HepG2 (cell line): Measurements from ENCODE around the gene HOXA4. TPM values are rescaled to one million over a fixed set of nuclear protein-coding genes. Genes with fewer than 3 reads are reported as not detected.

Experiments used
- ATAC-seq: fragments of 200-7000 bp; cut with Tn5 transposase; 3 replicates; pipeline ENCODE4 v1.9.1; 2020; ENCODE audit warnings: mild to moderate bottlenecking, moderate library complexity
- BruUV-seq: library from RNA; stranded (reverse); fragments of 400-500 nt; replicated peaks from 2 replicates; lab custom pipeline; 2021; lab: Mats Ljungman, UMichigan
- CTCF ChIA-PET: fragments of 300-600 bp; formaldehyde crosslinking; extraction: SDS; loops from one replicate; lab custom pipeline; 2021; ENCODE audit warnings: low total read pairs, inconsistent platforms, low intra/inter-chr PET ratio; lab: Yijun Ruan, JAX
- POLR2A ChIA-PET: fragments of 350-600 bp; sonication (Branson Sonifier 250); formaldehyde crosslinking; loops from one replicate; lab custom pipeline; 2020; ENCODE audit warnings: antibody characterized with exemption, inconsistent platforms; lab: Yijun Ruan, JAX
- DNase-seq: peaks from one replicate; pipeline ENCODE4 v3.0.0-alpha.2; 2015; ENCODE audit warnings: low spot score
- FAIRE-seq: peaks from 3 replicates; lab custom pipeline; 2011; peaks lifted over from hg19 to GRCh38; lab: Jason Lieb, UNC
- H2AFZ ChIP-seq: one replicate; pipeline ENCODE4 v1.6.1; 2011; ENCODE audit warnings: low read length, inconsistent platforms
- H3K27ac ChIP-seq: fragments of 300-600 bp; 3 replicates; pipeline ENCODE4 v1.8.0; 2011; ENCODE audit warnings: mixed run types, mild to moderate bottlenecking, mixed read lengths, low read length, inconsistent platforms; ENCODE audit not compliant: insufficient read depth; ENCODE audit errors: extremely low read length
- H3K27me3 ChIP-seq, 2 experiments: fragments of 200-600 bp in 1 of 2; 2 replicates in 1 of 2; 3 replicates in 1 of 2; pipeline versions ENCODE4 v1.6.0 to v1.8.0; 2011; ENCODE audit warnings: low read length in 2 of 2, mild to moderate bottlenecking in 2 of 2, moderate library complexity in 2 of 2, inconsistent platforms in 1 of 2; ENCODE audit not compliant: insufficient read depth in 2 of 2, control insufficient read depth in 1 of 2
- H3K36me3 ChIP-seq, 2 experiments: fragments of 200-600 bp in 1 of 2; replicated peaks in 1 of 2; 2 replicates in 1 of 2; 3 replicates in 1 of 2; pipeline versions ENCODE4 v1.5.1 to v1.8.0; 2011; ENCODE audit warnings: low read length in 2 of 2, inconsistent platforms in 1 of 2; ENCODE audit not compliant: insufficient read depth in 2 of 2, control insufficient read depth in 1 of 2
- H3K4me1 ChIP-seq: 2 replicates; pipeline ENCODE4 v1.5.1; 2012; ENCODE audit warnings: low read length, inconsistent platforms; ENCODE audit not compliant: insufficient read depth
- H3K4me2 ChIP-seq: 2 replicates; pipeline ENCODE4 v1.6.0; 2011; ENCODE audit warnings: low read depth, low read length, inconsistent platforms
- H3K4me3 ChIP-seq, 3 experiments: fragments of 200-600 bp in 1 of 3; sonication (generic), shearing (Covaris generic) in 1 of 3; replicated peaks in 1 of 3; 2 replicates each; pipeline ENCODE4 v1.5.1; 2011 to 2016; ENCODE audit warnings: low read length in 3 of 3, inconsistent platforms in 2 of 3, low read depth in 2 of 3, mild to moderate bottlenecking in 2 of 3, control low read depth in 1 of 3, mixed read lengths in 1 of 3; ENCODE audit not compliant: insufficient read depth in 1 of 3
- H3K79me2 ChIP-seq: one replicate; pipeline ENCODE4 v1.6.1; 2011; ENCODE audit warnings: low read length, inconsistent platforms; ENCODE audit not compliant: insufficient read depth
- H3K9ac ChIP-seq: 2 replicates; pipeline ENCODE4 v1.6.0; 2011; ENCODE audit warnings: mild to moderate bottlenecking, low read depth, low read length, inconsistent platforms; ENCODE audit not compliant: insufficient read depth
- H3K9me3 ChIP-seq: 2 replicates; pipeline ENCODE4 v1.5.1; 2012; ENCODE audit warnings: mild to moderate bottlenecking, low read length
- H4K20me1 ChIP-seq: 2 replicates; pipeline ENCODE4 v1.6.0; 2011; ENCODE audit warnings: inconsistent platforms, mild to moderate bottlenecking, low read length, moderate library complexity; ENCODE audit not compliant: insufficient read depth
- AGO2 ChIP-seq: fragments of 200-400 bp; formaldehyde crosslinking; optimal IDR thresholded peaks from 2 replicates; pipeline ENCODE3; 2017; ENCODE audit warnings: mild to moderate bottlenecking, low read depth, low read length, moderate library complexity
- BRCA1 ChIP-seq: sonication (generic); formaldehyde crosslinking; IDR thresholded peaks from 2 replicates; pipeline ENCODE4 v1.4.0; 2020; ENCODE audit warnings: missing genetic modification reagents
- FOXP4 ChIP-seq: sonication (generic); formaldehyde crosslinking; IDR thresholded peaks from 2 replicates; pipeline ENCODE4 v1.4.0; 2020; ENCODE audit warnings: missing genetic modification reagents
- HNRNPUL1 ChIP-seq: fragments of 200-400 bp; formaldehyde crosslinking; IDR thresholded peaks from 2 replicates; pipeline ENCODE4 v1.6.1; 2017; ENCODE audit warnings: low read depth, mild to moderate bottlenecking, low read length, moderate library complexity
- KLF6 ChIP-seq: IDR thresholded peaks from 2 replicates; pipeline ENCODE4 v1.8.0; 2016; ENCODE audit warnings: missing biosample characterization, missing genetic modification reagents
- KMT2A ChIP-seq: sonication (generic); formaldehyde crosslinking; IDR thresholded peaks from 2 replicates; pipeline ENCODE4 v1.4.0; 2020; ENCODE audit warnings: missing genetic modification reagents
- PAWR ChIP-seq: sonication (generic); formaldehyde crosslinking; IDR thresholded peaks from 2 replicates; pipeline ENCODE4 v1.4.0; 2020; ENCODE audit warnings: missing genetic modification reagents, mild to moderate bottlenecking, borderline replicate concordance
- SRSF1 ChIP-seq: fragments of 200-400 bp; formaldehyde crosslinking; optimal IDR thresholded peaks from 2 replicates; pipeline ENCODE3; 2017; ENCODE audit warnings: mild to moderate bottlenecking, low read depth, low read length, moderate library complexity
- ZFP36 ChIP-seq: fragments of 150-350 bp; IDR thresholded peaks from 2 replicates; pipeline ENCODE4 v1.6.1; 2018; ENCODE audit warnings: borderline replicate concordance, low read length, low read depth; ENCODE audit not compliant: partially characterized antibody
- ZNF354B ChIP-seq: sonication (generic); formaldehyde crosslinking; IDR thresholded peaks from 2 replicates; pipeline ENCODE4 v1.8.0; 2022; ENCODE audit warnings: mild to moderate bottlenecking, missing genetic modification reagents
- ZNF451 ChIP-seq: sonication (generic); formaldehyde crosslinking; IDR thresholded peaks from 2 replicates; pipeline ENCODE4 v1.5.0; 2020; ENCODE audit warnings: mild to moderate bottlenecking, missing genetic modification reagents
- ZNF768 ChIP-seq: sonication (generic); formaldehyde crosslinking; IDR thresholded peaks from 2 replicates; pipeline ENCODE4 v1.4.0; 2020; ENCODE audit warnings: missing genetic modification reagents
- ZNF773 ChIP-seq: sonication (generic); formaldehyde crosslinking; IDR thresholded peaks from 2 replicates; pipeline ENCODE4 v1.4.0; 2020; ENCODE audit warnings: missing genetic modification reagents, borderline replicate concordance
- ZSCAN31 ChIP-seq: sonication (generic); formaldehyde crosslinking; IDR thresholded peaks from 2 replicates; pipeline ENCODE4 v1.5.0; 2020; ENCODE audit warnings: low read depth, mild to moderate bottlenecking, missing genetic modification reagents
- WGBS: methylation state at CpG from one replicate; pipeline ENCODE4 v1.1.6; 2017; ENCODE audit warnings: low lambda C conversion rate; 5-methylcytosine and 5-hydroxymethylcytosine counted together
- in situ Hi-C: cut with HindIII; loops from 2 replicates; pipeline ENCODE4 v1.10.0; 2017; ENCODE audit warnings: low pct_unique_long_range_greater_than_20kb; ENCODE audit not compliant: extremely low pct_ligation_motif_present
- intact Hi-C: fragments of 100-400 bp; cut with micrococcal nuclease; formaldehyde crosslinking; loops from one replicate; pipeline ENCODE4 v1.10.0; 2022; ENCODE audit not compliant: unreplicated experiment
- polyA plus RNA-seq, 8 experiments: library from polyadenylated mRNA; depleted of rRNA in 3 of 8; stranded (reverse) in 7 of 8; unstranded in 1 of 8; fragments of >200 nt; fragmentation: Illumina TruSeq in 4 of 8; extraction: Trizol in 4 of 8; gene quantifications; 2 replicates each; pipeline versions ENCODE4 v1.2.1 to v1.2.3, GENCODE V29; 2011 to 2016; ENCODE audit warnings: low read depth in 4 of 8, missing spikeins in 1 of 8, mixed read lengths in 1 of 8; ENCODE audit not compliant: insufficient read depth in 1 of 8
- total RNA-seq, 5 experiments: library from RNA; depleted of rRNA; stranded (reverse); fragments of >200 nt; fragmentation: Illumina TruSeq; extraction: Trizol; gene quantifications; 2 replicates each; pipeline ENCODE4 v1.2.3, GENCODE V29; 2016; ENCODE audit warnings: low read depth in 1 of 5

The HOXA4 gene
- total and polyA plus RNA-seq, 2 of the 13 experiments (the other 11 are each of a cell fraction or from before 2014, with no cell fraction given), result 2.4 to 5.4 TPM

GRCh38 chr7:27124096-27124901, 6.3 kb downstream of the HOXA4 start:
- Histone ChIP-seq H3K79me2 (peaks cover 41% of the 10 kb centered on the region), H3K36me3 (peaks cover 0 to 8% of the 10 kb centered on the region in 2 experiments; a peak in 1 of 5 replicates), H3K9ac (no peak overlapping the region), H3K9me3 (no peaks in the 10 kb centered on the region), H3K4me1 (peaks cover 81% of the 10 kb centered on the region), H3K4me2 (peak overlapping the region; percentile 87), H2AFZ (no peak overlapping the region), H4K20me1 (peaks cover 6% of the 10 kb centered on the region; the same call in 1 of the 2 replicates), H3K27ac (no peak overlapping the region), H3K27me3 (no peaks in the 10 kb centered on the region; a peak in 1 of 5 replicates), H3K4me3 (no peak overlapping the region; a peak in 1 of 6 replicates)
- ChIA-PET CTCF (no interaction called here), POLR2A (interaction anchor here (0.9 to 5.8 kb wide), 2 partner anchors 8 to 260 kb away, joined by 3 to 118 read pairs; partner anchors contain the start of genes HOXA4 and SKAP2)
- intact Hi-C loops, result no loop called here
- WGBS, result 96% methylated on average over 43 of the region's 43 CpGs
- DNase-seq, result no peak
- ATAC-seq, result no peak
- in situ Hi-C loops, result no loop called here
- TF ChIP-seq HNRNPUL1 (no peak), KMT2A (CRISPR knock-in tag) (no peak), SRSF1 (no peak), ZNF768 (CRISPR knock-in tag) (no peak), BRCA1 (CRISPR knock-in tag) (no peak), ZNF354B (no peak)
- no TSS peak for BruUV-seq
- FAIRE-seq, result no peak

GRCh38 chr7:27123477-27124053, 7.0 kb downstream of the HOXA4 start:
- DNase-seq (no peak), ATAC-seq (no peak), FAIRE-seq (no peak)
- Histone ChIP-seq H3K4me3 (peak overlapping the region; percentile 82 to 95 (median 87)), H3K9me3 (no peaks in the 10 kb centered on the region), H3K36me3 (peaks cover 0 to 8% of the 10 kb centered on the region in 2 experiments; a peak in 1 of 5 replicates), H4K20me1 (peaks cover 6% of the 10 kb centered on the region; the same call in 1 of the 2 replicates), H3K4me1 (peaks cover 81% of the 10 kb centered on the region), H3K4me2 (peak overlapping the region; percentile 87), H3K27me3 (no peaks in the 10 kb centered on the region; a peak in 1 of 5 replicates), H3K79me2 (peaks cover 46% of the 10 kb centered on the region), H3K9ac (peak overlapping the region; percentile 88), H3K27ac (peak overlapping the region; percentile 96), H2AFZ (no peak overlapping the region)
- CTCF ChIA-PET, result no interaction called here
- BruUV-seq, result no TSS peak
- intact Hi-C loops, result no loop called here
- POLR2A ChIA-PET, result interaction anchor here (1.9 to 5.8 kb wide), 6 partner anchors 9 to 434 kb away, joined by 6 to 118 read pairs (median 12); partner anchors contain the start of genes HOXA4 and SKAP2
- in situ Hi-C loops, result no loop called here
- 76% methylated on average over 26 of the region's 26 CpGs for WGBS
- no peak for TF ChIP-seq FOXP4 (CRISPR knock-in tag)
- no peak for TF ChIP-seq PAWR
- TF ChIP-seq AGO2, result peak; percentile 9
- no peak for TF ChIP-seq ZNF773 (CRISPR knock-in tag)
- no peak for TF ChIP-seq KLF6 (CRISPR knock-in tag)
- TF ChIP-seq ZFP36, result no peak
- no peak for TF ChIP-seq ZNF451 (CRISPR knock-in tag)
- TF ChIP-seq ZSCAN31 (CRISPR knock-in tag), result no peak
